ENCODE measurements around the gene SPARCL1. TPM values are rescaled to one million over a fixed set of nuclear protein-coding genes. Genes with fewer than 3 reads are reported as not detected.

Gene SPARCL1
- polyA plus RNA-seq, 1 donor (not counting 4 experiments of a cell fraction or from before 2014, with no cell fraction given), result not detected

DNA sequence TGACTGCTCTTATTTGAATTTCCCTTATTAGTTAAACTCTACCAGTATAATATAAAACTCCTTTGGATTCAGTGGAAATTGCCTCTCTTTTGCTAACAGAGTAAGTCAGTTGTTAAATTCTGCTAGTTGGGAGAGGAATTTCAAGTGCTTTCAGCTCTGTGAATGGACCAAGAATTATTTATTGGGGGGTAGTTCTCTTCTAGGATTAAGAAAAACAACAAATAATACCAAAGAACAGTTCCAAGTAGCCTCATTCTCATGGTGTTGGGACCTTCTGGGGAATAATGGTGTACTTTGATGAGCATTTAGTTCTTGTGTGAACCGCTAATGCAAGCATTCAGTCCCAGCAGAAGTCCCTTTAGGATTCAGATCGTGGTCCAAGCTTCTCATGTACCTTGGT lies 11.6 kb downstream of the SPARCL1 start:
- H3K9me1 ChIP-seq (ENCODE audit: control insufficient read depth, extremely low read depth, insufficient read depth, low read length), result no peaks in the 10 kb centered on the region
- H3K27ac ChIP-seq (ENCODE audit: control insufficient read depth, insufficient read depth, low read length), result no peak overlapping the region
- H4K20me1 ChIP-seq (ENCODE audit: control insufficient read depth, extremely low read depth, insufficient read depth, low read length), result no peaks in the 10 kb centered on the region
- no peaks in the 10 kb centered on the region for H3K36me3 ChIP-seq (ENCODE audit: control insufficient read depth in 2 of 2, extremely low read depth in 1 of 2, insufficient read depth in 2 of 2, low read length in 2 of 2)
- H3K9ac ChIP-seq (ENCODE audit: control insufficient read depth, extremely low read depth, insufficient read depth, low read length), result no peak overlapping the region
- no peaks in the 10 kb centered on the region for H3K79me2 ChIP-seq (ENCODE audit: control insufficient read depth, insufficient read depth, low read length)
- no peaks in the 10 kb centered on the region for H3K27me3 ChIP-seq (ENCODE audit: control insufficient read depth, extremely low read depth, insufficient read depth, low read length)
- H3K4me3 ChIP-seq (ENCODE audit: control insufficient read depth in 2 of 3, extremely low read depth in 1 of 3, insufficient read depth in 2 of 3, low read depth in 1 of 3, low read length in 3 of 3), result no peak overlapping the region
- DNase-seq (ENCODE audit: low read depth, low spot score) (no peak), FAIRE-seq (no peak)
- no peak overlapping the region for H2AFZ ChIP-seq (ENCODE audit: control insufficient read depth, low read length)
- H3K4me1 ChIP-seq (ENCODE audit: control insufficient read depth, extremely low read depth, insufficient read depth, low read length), result peaks cover 12% of the 10 kb centered on the region
- H3K4me2 ChIP-seq (ENCODE audit: control insufficient read depth, extremely low read depth, insufficient read depth, low read depth, low read length), result no peak overlapping the region
- TF ChIP-seq EZH2 (IDR thresholded peaks at IDR 0.05; ENCODE audit: low read length), result no peak
- TF ChIP-seq, protein P1, sequence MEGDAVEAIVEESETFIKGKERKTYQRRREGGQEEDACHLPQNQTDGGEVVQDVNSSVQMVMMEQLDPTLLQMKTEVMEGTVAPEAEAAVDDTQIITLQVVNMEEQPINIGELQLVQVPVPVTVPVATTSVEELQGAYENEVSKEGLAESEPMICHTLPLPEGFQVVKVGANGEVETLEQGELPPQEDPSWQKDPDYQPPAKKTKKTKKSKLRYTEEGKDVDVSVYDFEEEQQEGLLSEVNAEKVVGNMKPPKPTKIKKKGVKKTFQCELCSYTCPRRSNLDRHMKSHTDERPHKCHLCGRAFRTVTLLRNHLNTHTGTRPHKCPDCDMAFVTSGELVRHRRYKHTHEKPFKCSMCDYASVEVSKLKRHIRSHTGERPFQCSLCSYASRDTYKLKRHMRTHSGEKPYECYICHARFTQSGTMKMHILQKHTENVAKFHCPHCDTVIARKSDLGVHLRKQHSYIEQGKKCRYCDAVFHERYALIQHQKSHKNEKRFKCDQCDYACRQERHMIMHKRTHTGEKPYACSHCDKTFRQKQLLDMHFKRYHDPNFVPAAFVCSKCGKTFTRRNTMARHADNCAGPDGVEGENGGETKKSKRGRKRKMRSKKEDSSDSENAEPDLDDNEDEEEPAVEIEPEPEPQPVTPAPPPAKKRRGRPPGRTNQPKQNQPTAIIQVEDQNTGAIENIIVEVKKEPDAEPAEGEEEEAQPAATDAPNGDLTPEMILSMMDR (optimal IDR thresholded peaks at IDR 0.05 in 1 of 3, IDR thresholded peaks at IDR 0.05 in 1 of 3, conservative IDR thresholded peaks at IDR 0.05 in 1 of 3; ENCODE audit: extremely low read depth in 1 of 3, insufficient read depth in 2 of 3, low read length in 3 of 3), result no peak
- dilution Hi-C loops (cut with MboI; ENCODE audit: extremely low pct_ligation_motif_present, low sequenced_read_pairs), result no loop called here
- H3K9me3 ChIP-seq (ENCODE audit: control insufficient read depth, low read depth, low read length), result no peaks in the 10 kb centered on the region

DNA sequence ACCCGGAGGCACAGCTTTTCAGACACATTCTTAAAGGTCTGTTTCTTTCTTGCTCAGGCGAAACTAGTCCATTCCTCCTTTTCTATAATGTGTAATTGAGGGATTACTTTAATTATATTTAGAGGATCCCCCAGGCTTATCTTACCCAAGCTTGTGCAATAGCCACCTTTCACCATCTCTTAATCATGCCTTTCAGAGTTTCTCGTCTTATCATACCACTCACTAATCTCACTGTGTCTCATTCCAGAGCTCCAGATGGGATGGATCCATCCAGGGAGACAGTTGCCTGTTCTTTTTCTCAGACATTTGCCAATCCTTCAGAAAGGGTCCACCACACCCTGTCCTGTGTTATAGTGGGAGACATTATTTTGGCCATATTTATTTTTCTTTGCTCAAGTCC lies 12.5 kb downstream of the SPARCL1 start:
- dilution Hi-C loops (cut with MboI; ENCODE audit: extremely low pct_ligation_motif_present, low sequenced_read_pairs), result no loop called here
- Histone ChIP-seq H3K4me3 (ENCODE audit: control insufficient read depth in 2 of 3, extremely low read depth in 1 of 3, insufficient read depth in 2 of 3, low read depth in 1 of 3, low read length in 3 of 3) (no peak overlapping the region), H3K9me1 (ENCODE audit: control insufficient read depth, extremely low read depth, insufficient read depth, low read length) (no peaks in the 10 kb centered on the region), H4K20me1 (ENCODE audit: control insufficient read depth, extremely low read depth, insufficient read depth, low read length) (no peaks in the 10 kb centered on the region), H3K4me1 (ENCODE audit: control insufficient read depth, extremely low read depth, insufficient read depth, low read length) (peaks cover 4% of the 10 kb centered on the region), H3K36me3 (ENCODE audit: control insufficient read depth in 2 of 2, extremely low read depth in 1 of 2, insufficient read depth in 2 of 2, low read length in 2 of 2) (no peaks in the 10 kb centered on the region), H3K27me3 (ENCODE audit: control insufficient read depth, extremely low read depth, insufficient read depth, low read length) (no peaks in the 10 kb centered on the region), H2AFZ (ENCODE audit: control insufficient read depth, low read length) (no peak overlapping the region), H3K4me2 (ENCODE audit: control insufficient read depth, extremely low read depth, insufficient read depth, low read depth, low read length) (no peak overlapping the region), H3K79me2 (ENCODE audit: control insufficient read depth, insufficient read depth, low read length) (no peaks in the 10 kb centered on the region), H3K9me3 (ENCODE audit: control insufficient read depth, low read depth, low read length) (no peaks in the 10 kb centered on the region), H3K9ac (ENCODE audit: control insufficient read depth, extremely low read depth, insufficient read depth, low read length) (no peak overlapping the region), H3K27ac (ENCODE audit: control insufficient read depth, insufficient read depth, low read length) (no peak overlapping the region)
- FAIRE-seq, result no peak
- DNase-seq (ENCODE audit: low read depth, low spot score), result no peak
- TF ChIP-seq, protein P1 (optimal IDR thresholded peaks at IDR 0.05 in 1 of 3, IDR thresholded peaks at IDR 0.05 in 1 of 3, conservative IDR thresholded peaks at IDR 0.05 in 1 of 3; ENCODE audit: extremely low read depth in 1 of 3, insufficient read depth in 2 of 3, low read length in 3 of 3), result no peak
- TF ChIP-seq EZH2 (IDR thresholded peaks at IDR 0.05; ENCODE audit: low read length), result no peak
